ENCODE data around the gene KDM6B. TPM values are rescaled to one million over a fixed set of nuclear protein-coding genes. Genes with fewer than 3 reads are reported as not detected.

The KDM6B gene
- polyA plus RNA-seq, 1 experiment, result 2.0 TPM

DNA sequence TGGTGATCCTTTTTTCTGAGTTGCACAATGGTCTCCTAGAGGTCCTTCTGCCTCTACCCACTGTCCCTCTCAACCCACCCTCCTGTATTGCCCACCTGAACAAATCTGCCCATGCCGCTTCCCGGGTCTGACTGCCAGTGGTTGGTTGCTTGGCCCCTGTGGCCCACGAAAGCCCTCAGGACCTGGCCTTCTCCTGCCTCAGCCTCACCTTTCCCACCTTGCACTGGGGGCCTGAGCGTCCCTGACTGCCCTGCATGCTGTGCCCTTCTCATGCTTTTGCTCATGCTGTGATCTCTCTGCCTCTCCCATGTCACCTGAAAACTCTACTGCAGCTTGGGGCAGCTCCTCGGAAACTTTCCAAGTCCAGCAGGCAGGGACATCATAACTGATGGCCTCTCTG, 13.8 kb upstream of the KDM6B start:
- DNase-seq (ENCODE audit: low read depth, low spot score), result no peak
- Histone ChIP-seq H3K27me3 (ENCODE audit: control insufficient read depth, insufficient read depth, low read length) (peaks cover 31% of the 10 kb centered on the region), H3K9me3 (ENCODE audit: control insufficient read depth, insufficient read depth, low read length) (no peaks in the 10 kb centered on the region; the same call in 1 of the 2 replicates), H3K27ac (ENCODE audit: low read depth, low read length) (no peak overlapping the region), H3K4me3 (ENCODE audit: low read depth, low read length) (no peak overlapping the region)
- POLR2A ChIA-PET, result no interaction called here
- CTCF ChIA-PET, result interaction anchor here (1.0 to 1.6 kb wide), 2 partner anchors 13 to 170 kb away, joined by 3 to 5 read pairs; partner anchors contain the start of gene KDM6B
- no peak for TF ChIP-seq CTCF (IDR thresholded peaks at IDR 0.05; ENCODE audit: low read depth, low read length)

DNA sequence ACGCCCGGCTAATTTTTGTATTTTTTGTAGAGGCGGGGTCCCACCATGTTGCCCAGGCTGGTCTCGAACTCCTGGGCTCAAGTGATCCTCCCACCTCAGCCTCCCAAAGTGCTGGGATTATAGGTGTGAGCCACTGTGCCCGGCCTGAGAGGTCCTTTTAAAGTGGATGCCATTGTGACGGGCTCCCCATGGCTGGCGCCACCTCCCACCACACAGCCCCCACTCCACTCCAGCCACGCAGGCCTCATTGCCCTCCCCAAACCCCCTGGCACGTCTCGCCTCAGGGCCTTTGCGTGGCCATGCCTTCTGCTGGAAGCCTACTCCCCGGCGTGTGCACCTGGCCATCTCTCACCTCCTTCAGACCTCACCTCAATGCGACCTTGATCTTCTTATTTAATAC, 11.9 kb upstream of the KDM6B start:
- TF ChIP-seq CTCF (IDR thresholded peaks at IDR 0.05; ENCODE audit: low read depth, low read length), result no peak
- H3K4me3 ChIP-seq (ENCODE audit: low read depth, low read length), result no peak overlapping the region
- ChIA-PET POLR2A (no interaction called here), CTCF (interaction anchor here (0.6 to 1.8 kb wide), 7 partner anchors 9 to 235 kb away, joined by 3 to 11 read pairs (median 4); no protein-coding TSS in a partner anchor)
- peaks cover 21% of the 10 kb centered on the region for H3K27me3 ChIP-seq (ENCODE audit: control insufficient read depth, insufficient read depth, low read length)
- no peak for DNase-seq (ENCODE audit: low read depth, low spot score)
- H3K27ac ChIP-seq (ENCODE audit: low read depth, low read length), result no peak overlapping the region
- no peaks in the 10 kb centered on the region; the same call in 1 of the 2 replicates for H3K9me3 ChIP-seq (ENCODE audit: control insufficient read depth, insufficient read depth, low read length)

DNA sequence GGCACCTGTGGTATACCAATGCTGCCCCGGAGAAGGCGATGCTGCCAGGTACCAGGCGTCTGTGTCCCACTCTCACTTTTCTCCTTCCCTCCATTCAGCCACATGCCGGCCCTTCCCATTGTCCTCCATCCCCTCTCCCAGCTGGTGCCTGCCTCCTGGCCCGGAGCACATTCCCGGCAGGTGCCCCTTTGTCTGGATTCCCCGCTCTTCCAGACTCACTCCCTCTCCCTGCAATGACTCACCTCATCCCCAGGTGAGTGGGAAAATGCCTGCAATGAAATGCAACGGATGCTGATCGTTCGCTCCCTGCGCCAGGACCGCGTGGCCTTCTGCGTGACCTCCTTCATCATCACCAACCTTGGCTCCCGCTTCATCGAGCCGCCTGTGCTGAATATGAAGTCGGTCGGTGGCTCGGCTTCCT, 10.4 kb upstream of the KDM6B start:
- Histone ChIP-seq H3K9me3 (ENCODE audit: control insufficient read depth, insufficient read depth, low read length) (no peaks in the 10 kb centered on the region; the same call in 1 of the 2 replicates), H3K4me3 (ENCODE audit: low read depth, low read length) (no peak overlapping the region), H3K27ac (ENCODE audit: low read depth, low read length) (no peak overlapping the region), H3K27me3 (ENCODE audit: control insufficient read depth, insufficient read depth, low read length) (peaks cover 12% of the 10 kb centered on the region)
- POLR2A ChIA-PET, result interaction anchor here (0.7 kb wide), 2 partner anchors 33 to 62 kb away, joined by 6 to 8 read pairs; no protein-coding TSS in a partner anchor
- no peak for DNase-seq (ENCODE audit: low read depth, low spot score)
- CTCF ChIA-PET, result interaction anchor here (0.6 to 1.8 kb wide), 9 partner anchors 8 to 234 kb away, joined by 3 to 11 read pairs (median 4); partner anchors contain the start of gene SOX15
- no peak for TF ChIP-seq CTCF (IDR thresholded peaks at IDR 0.05; ENCODE audit: low read depth, low read length)

GRCh38 chr17:7824021-7824924, 9.7 kb upstream of the KDM6B start:
- POLR2A ChIA-PET, result interaction anchor here (1.0 kb wide), 1 partner anchor 9 kb away, joined by 3 read pairs; no protein-coding TSS in a partner anchor

More at GRCh38 chr17:7824021-7824924, 9.7 kb upstream of the KDM6B start:
- peaks cover 12% of the 10 kb centered on the region for H3K27me3 ChIP-seq (ENCODE audit: control insufficient read depth, insufficient read depth, low read length)
- no peak overlapping the region for H3K4me3 ChIP-seq (ENCODE audit: low read depth, low read length)
- CTCF ChIA-PET, result interaction anchor here (0.6 to 1.8 kb wide), 13 partner anchors 9 to 295 kb away, joined by 3 to 11 read pairs (median 3); no protein-coding TSS in a partner anchor
- no peak overlapping the region for H3K27ac ChIP-seq (ENCODE audit: low read depth, low read length)
- no peak for DNase-seq (ENCODE audit: low read depth, low spot score)
- H3K9me3 ChIP-seq (ENCODE audit: control insufficient read depth, insufficient read depth, low read length), result no peaks in the 10 kb centered on the region
- TF ChIP-seq CTCF (IDR thresholded peaks at IDR 0.05; ENCODE audit: low read depth, low read length), result no peak
